Skeletal muscle tissue (tissue), 4 donors: ENCODE results near the gene DNAJC10. TPM values are rescaled to one million over a fixed set of nuclear protein-coding genes. Genes with fewer than 3 reads are reported as not detected.

Experiments
- H3K27ac ChIP-seq: one replicate; pipeline ENCODE4 v1.7.0; 2013; ENCODE audit warnings: mild to moderate bottlenecking, low read depth, low read length, inconsistent platforms
- H3K27me3 ChIP-seq, 3 donors: one replicate each; pipeline ENCODE4 v1.7.0; 2013; ENCODE audit warnings: low read length in 3 of 3; ENCODE audit not compliant: control insufficient read depth in 3 of 3, insufficient read depth in 3 of 3
- H3K36me3 ChIP-seq, 3 donors: one replicate each; pipeline ENCODE4 v1.7.0; 2013; ENCODE audit warnings: low read length in 3 of 3; ENCODE audit not compliant: control insufficient read depth in 3 of 3, insufficient read depth in 3 of 3
- H3K4me1 ChIP-seq, 3 donors: one replicate each; pipeline ENCODE4 v1.7.0; 2013; ENCODE audit warnings: low read length in 3 of 3, mild to moderate bottlenecking in 3 of 3; ENCODE audit not compliant: control insufficient read depth in 3 of 3, insufficient read depth in 3 of 3
- H3K4me3 ChIP-seq, 3 donors: one replicate each; pipeline ENCODE4 v1.7.0; 2013; ENCODE audit warnings: low read length in 3 of 3
- H3K9ac ChIP-seq, 3 donors: one replicate each; pipeline ENCODE4 v1.7.0; 2013; ENCODE audit warnings: low read length in 3 of 3, mild to moderate bottlenecking in 3 of 3, moderate library complexity in 2 of 3, low read depth in 1 of 3
- H3K9me3 ChIP-seq, 3 donors: one replicate each; pipeline ENCODE4 v1.7.0; 2013; ENCODE audit warnings: low read length in 3 of 3; ENCODE audit not compliant: control insufficient read depth in 3 of 3
- total RNA-seq: library from RNA; depleted of rRNA; stranded (reverse); fragments of >200 nt; gene quantifications from one replicate; pipeline ENCODE4 v1.2.3, GENCODE V29; 2014
- donor health status: Osteomylitis.

DNAJC10 gene
- total RNA-seq, 1 donor from 2014 or later: 27.1 TPM

- Histone ChIP-seq H3K4me1 (no peaks in the 10 kb centered on the region), H3K4me3 (no peak overlapping the region), H3K36me3 (no peaks in the 10 kb centered on the region), H3K9ac (no peak overlapping the region), H3K27ac (no peak overlapping the region), H3K9me3 (no peaks in the 10 kb centered on the region), H3K27me3 (no peaks in the 10 kb centered on the region)
Observed at GRCh38 chr2:182807319-182807718, 91.3 kb downstream of the DNAJC10 start.

GRCh38 chr2:182810087-182810486 is 94.0 kb downstream of the DNAJC10 start:
- H3K4me3 ChIP-seq: no peak overlapping the region
- H3K36me3 ChIP-seq: no peaks in the 10 kb centered on the region
- H3K9me3 ChIP-seq: no peaks in the 10 kb centered on the region
- no peaks in the 10 kb centered on the region for H3K4me1 ChIP-seq
- H3K27me3 ChIP-seq: no peaks in the 10 kb centered on the region
- H3K27ac ChIP-seq: no peak overlapping the region
- H3K9ac ChIP-seq: no peak overlapping the region

- no peak overlapping the region for H3K27ac ChIP-seq
- H3K9me3 ChIP-seq: no peaks in the 10 kb centered on the region
- H3K4me3 ChIP-seq: no peak overlapping the region
- no peaks in the 10 kb centered on the region for H3K36me3 ChIP-seq
- no peaks in the 10 kb centered on the region for H3K4me1 ChIP-seq
- no peak overlapping the region for H3K9ac ChIP-seq
- no peaks in the 10 kb centered on the region for H3K27me3 ChIP-seq
Observed at GRCh38 chr2:182814380-182814779, 98.3 kb downstream of the DNAJC10 start.

- H3K36me3 ChIP-seq: no peaks in the 10 kb centered on the region
- no peaks in the 10 kb centered on the region for H3K9me3 ChIP-seq
- no peak overlapping the region for H3K27ac ChIP-seq
- H3K27me3 ChIP-seq: no peaks in the 10 kb centered on the region
- no peaks in the 10 kb centered on the region for H3K4me1 ChIP-seq
- no peak overlapping the region for H3K4me3 ChIP-seq
- H3K9ac ChIP-seq: no peak overlapping the region
Observed at GRCh38 chr2:182814804-182815203, 98.7 kb downstream of the DNAJC10 start.

GRCh38 chr2:182816866-182817265 is 100.8 kb downstream of the DNAJC10 start:
- Histone ChIP-seq H3K9me3 (no peaks in the 10 kb centered on the region), H3K9ac (no peak overlapping the region), H3K4me3 (no peak overlapping the region), H3K27ac (no peak overlapping the region), H3K4me1 (no peaks in the 10 kb centered on the region), H3K36me3 (no peaks in the 10 kb centered on the region), H3K27me3 (no peaks in the 10 kb centered on the region)

GRCh38 chr2:182817558-182817957 is 101.5 kb downstream of the DNAJC10 start:
- Histone ChIP-seq H3K4me1 (no peaks in the 10 kb centered on the region), H3K9ac (no peak overlapping the region), H3K36me3 (no peaks in the 10 kb centered on the region), H3K9me3 (no peaks in the 10 kb centered on the region), H3K27ac (no peak overlapping the region), H3K4me3 (no peak overlapping the region), H3K27me3 (no peaks in the 10 kb centered on the region)

GRCh38 chr2:182818501-182818900 is 102.4 kb downstream of the DNAJC10 start:
- H3K27me3 ChIP-seq: no peaks in the 10 kb centered on the region
- no peak overlapping the region for H3K9ac ChIP-seq
- H3K4me1 ChIP-seq: no peaks in the 10 kb centered on the region
- no peaks in the 10 kb centered on the region for H3K36me3 ChIP-seq
- no peak overlapping the region for H3K27ac ChIP-seq
- no peaks in the 10 kb centered on the region for H3K9me3 ChIP-seq
- H3K4me3 ChIP-seq: no peak overlapping the region

- H3K27me3 ChIP-seq: no peaks in the 10 kb centered on the region
- no peak overlapping the region for H3K27ac ChIP-seq
- no peaks in the 10 kb centered on the region for H3K9me3 ChIP-seq
- H3K36me3 ChIP-seq: no peaks in the 10 kb centered on the region
- H3K4me3 ChIP-seq: no peak overlapping the region
- no peak overlapping the region for H3K9ac ChIP-seq
- no peaks in the 10 kb centered on the region for H3K4me1 ChIP-seq
Observed at GRCh38 chr2:182818925-182819324, 102.9 kb downstream of the DNAJC10 start.

- H3K4me3 ChIP-seq: no peak overlapping the region
- no peaks in the 10 kb centered on the region for H3K27me3 ChIP-seq
- H3K36me3 ChIP-seq: no peaks in the 10 kb centered on the region
- H3K9ac ChIP-seq: no peak overlapping the region
- H3K4me1 ChIP-seq: no peaks in the 10 kb centered on the region
- H3K27ac ChIP-seq: no peak overlapping the region
- no peaks in the 10 kb centered on the region for H3K9me3 ChIP-seq
Observed at GRCh38 chr2:182819412-182819811, 103.4 kb downstream of the DNAJC10 start.

- Histone ChIP-seq H3K36me3 (no peaks in the 10 kb centered on the region), H3K9me3 (no peaks in the 10 kb centered on the region), H3K27ac (no peak overlapping the region), H3K9ac (no peak overlapping the region), H3K4me1 (peaks cover 0 to 5% (median 4%) of the 10 kb centered on the region in 3 donors), H3K27me3 (no peaks in the 10 kb centered on the region), H3K4me3 (no peak overlapping the region)
Observed at GRCh38 chr2:182821182-182821581, 105.1 kb downstream of the DNAJC10 start.

- Histone ChIP-seq H3K9me3 (no peaks in the 10 kb centered on the region), H3K36me3 (no peaks in the 10 kb centered on the region), H3K4me1 (peaks cover 0 to 5% (median 4%) of the 10 kb centered on the region in 3 donors), H3K9ac (no peak overlapping the region), H3K27ac (no peak overlapping the region), H3K27me3 (no peaks in the 10 kb centered on the region), H3K4me3 (no peak overlapping the region)
Observed at GRCh38 chr2:182822733-182823132, 106.7 kb downstream of the DNAJC10 start.
